Peyer's patch (tissue), 4 donors: Measurements from ENCODE around the gene SCFD2. TPM values are rescaled to one million over a fixed set of nuclear protein-coding genes. Genes with fewer than 3 reads are reported as not detected.

Experiments
- DNase-seq, 3 donors: peaks; one replicate each; pipeline ENCODE4 v3.0.0-alpha.2; 2017 to 2019
- H3K27ac ChIP-seq, 4 donors: fragments of 200-600 bp; sonication (generic); one replicate each; pipeline ENCODE4 v1.5.1; 2016 to 2019
- H3K27me3 ChIP-seq, 2 donors: fragments of 200-600 bp; sonication (generic); one replicate each; pipeline ENCODE4 v1.5.1; 2019
- H3K36me3 ChIP-seq, 3 donors: fragments of 200-600 bp; sonication (generic); one replicate each; pipeline ENCODE4 v1.5.1; 2016 to 2019
- H3K4me1 ChIP-seq, 4 donors: fragments of 200-600 bp; sonication (generic); one replicate each; pipeline ENCODE4 v1.5.1; 2016 to 2019
- H3K4me3 ChIP-seq, 4 donors: fragments of 200-600 bp; sonication (generic); 1 replicate in 3 of 4; 2 replicates in 1 of 4; pipeline ENCODE4 v1.5.1; 2016 to 2019; ENCODE audit warnings: mild to moderate bottlenecking in 1 of 4
- H3K9me3 ChIP-seq, 4 donors: fragments of 200-600 bp; sonication (generic); one replicate each; pipeline ENCODE4 v1.5.1; 2016 to 2019; ENCODE audit warnings: mild to moderate bottlenecking in 1 of 4
- POLR2A ChIP-seq, 2 donors: fragments of 450-650 bp; IDR thresholded peaks; one replicate each; pipeline ENCODE4 v1.5.1; 2017; ENCODE audit warnings: antibody characterized with exemption in 2 of 2, mild to moderate bottlenecking in 2 of 2, moderate library complexity in 2 of 2
- total RNA-seq, 4 donors: library from RNA; depleted of rRNA; stranded (reverse); fragments of >200 nt; gene quantifications; one replicate each; pipeline ENCODE4 v1.1.0, GENCODE V29; 2016
- TF ChIP-seq, protein P1 (sequence below), 6 experiments: fragments of 450-650 bp in 4 of 6; fragments of 200-600 bp in 2 of 6; sonication (generic) in 1 of 6; IDR thresholded peaks; one replicate each; pipeline ENCODE4 v1.5.1; 2017 to 2019; ENCODE audit warnings: antibody characterized with exemption in 6 of 6, mild to moderate bottlenecking in 3 of 6, moderate library complexity in 1 of 6

SCFD2 gene
- total RNA-seq, 4 donors from 2014 or later, result 17.3 to 165 (median 30.1) TPM

DNA sequence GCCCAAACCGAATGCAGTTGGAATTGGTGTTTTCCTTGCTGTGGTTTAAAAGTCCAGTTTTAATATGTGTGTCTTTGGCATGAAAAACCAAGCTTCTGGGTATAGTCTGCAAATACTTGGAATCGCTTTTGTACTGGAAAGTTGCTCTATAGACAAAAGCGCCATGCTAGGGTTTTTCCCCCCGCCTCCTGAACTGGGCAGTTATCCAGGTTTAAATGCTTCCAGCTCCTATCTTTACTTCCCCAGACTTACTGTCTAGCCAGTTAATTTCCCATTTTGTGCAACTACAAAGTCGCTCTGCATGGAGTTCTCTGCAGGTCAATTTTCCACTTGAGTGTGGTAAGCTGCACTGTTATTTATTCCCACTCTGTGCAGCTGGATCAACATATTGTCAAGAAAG, 501.1 kb downstream of the SCFD2 start:
- H3K27ac ChIP-seq, result no peak overlapping the region
- DNase-seq, result no peak
- H3K4me3 ChIP-seq, result no peak overlapping the region
- no peaks in the 10 kb centered on the region for H3K36me3 ChIP-seq
- no peaks in the 10 kb centered on the region for H3K27me3 ChIP-seq
- peaks cover 0 to 16% (median 4%) of the 10 kb centered on the region in 4 donors for H3K4me1 ChIP-seq
- no peak for TF ChIP-seq POLR2A (IDR thresholded peaks at IDR 0.05)
- TF ChIP-seq, protein P1, sequence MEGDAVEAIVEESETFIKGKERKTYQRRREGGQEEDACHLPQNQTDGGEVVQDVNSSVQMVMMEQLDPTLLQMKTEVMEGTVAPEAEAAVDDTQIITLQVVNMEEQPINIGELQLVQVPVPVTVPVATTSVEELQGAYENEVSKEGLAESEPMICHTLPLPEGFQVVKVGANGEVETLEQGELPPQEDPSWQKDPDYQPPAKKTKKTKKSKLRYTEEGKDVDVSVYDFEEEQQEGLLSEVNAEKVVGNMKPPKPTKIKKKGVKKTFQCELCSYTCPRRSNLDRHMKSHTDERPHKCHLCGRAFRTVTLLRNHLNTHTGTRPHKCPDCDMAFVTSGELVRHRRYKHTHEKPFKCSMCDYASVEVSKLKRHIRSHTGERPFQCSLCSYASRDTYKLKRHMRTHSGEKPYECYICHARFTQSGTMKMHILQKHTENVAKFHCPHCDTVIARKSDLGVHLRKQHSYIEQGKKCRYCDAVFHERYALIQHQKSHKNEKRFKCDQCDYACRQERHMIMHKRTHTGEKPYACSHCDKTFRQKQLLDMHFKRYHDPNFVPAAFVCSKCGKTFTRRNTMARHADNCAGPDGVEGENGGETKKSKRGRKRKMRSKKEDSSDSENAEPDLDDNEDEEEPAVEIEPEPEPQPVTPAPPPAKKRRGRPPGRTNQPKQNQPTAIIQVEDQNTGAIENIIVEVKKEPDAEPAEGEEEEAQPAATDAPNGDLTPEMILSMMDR (IDR thresholded peaks at IDR 0.05), result no peak
- H3K9me3 ChIP-seq, result no peaks in the 10 kb centered on the region

- Histone ChIP-seq H3K4me1 (peaks cover 0 to 13% (median 4%) of the 10 kb centered on the region in 4 donors), H3K4me3 (no peak overlapping the region), H3K9me3 (no peaks in the 10 kb centered on the region), H3K27me3 (no peaks in the 10 kb centered on the region), H3K27ac (no peak overlapping the region), H3K36me3 (no peaks in the 10 kb centered on the region)
- no peak for DNase-seq
- TF ChIP-seq POLR2A (IDR thresholded peaks at IDR 0.05), result no peak
- TF ChIP-seq, protein P1 (IDR thresholded peaks at IDR 0.05), result no peak
These were observed 502.5 kb downstream of the SCFD2 start for GRCh38 chr4:52863324-52863723.

DNA sequence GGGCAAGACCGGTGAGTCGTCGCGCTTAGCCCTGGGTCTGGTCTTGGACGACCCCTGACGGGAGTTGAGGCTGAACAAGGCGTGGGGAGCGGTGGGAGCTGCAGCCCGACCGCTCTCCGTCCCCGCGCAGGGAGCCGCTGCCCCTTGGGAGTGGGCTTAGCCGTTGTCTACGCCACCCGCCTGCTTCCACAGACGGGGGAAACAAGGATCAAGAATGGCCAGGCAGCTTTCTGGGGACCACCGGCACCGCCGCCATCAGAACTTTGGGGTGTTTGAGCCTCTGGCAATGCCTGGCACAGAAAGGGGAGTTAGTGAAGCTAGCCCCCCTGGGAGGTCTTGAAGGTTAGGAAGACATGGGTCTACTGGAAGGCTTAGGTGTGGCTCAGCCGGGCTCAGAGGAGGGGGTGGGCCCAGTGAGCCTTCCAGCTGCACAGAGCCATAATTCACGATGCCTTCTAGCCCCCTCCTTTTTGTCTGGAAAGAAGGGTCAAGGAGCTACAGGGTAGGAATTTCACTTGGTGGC, 503.2 kb downstream of the SCFD2 start:
- Histone ChIP-seq H3K36me3 (no peaks in the 10 kb centered on the region), H3K9me3 (no peaks in the 10 kb centered on the region), H3K4me3 (peak overlapping the region; percentile 44 to 73 (median 67)), H3K4me1 (peaks cover 0 to 13% (median 4%) of the 10 kb centered on the region in 4 donors), H3K27ac (peak overlapping the region in 1 of 4 donors; percentile 63), H3K27me3 (no peaks in the 10 kb centered on the region)
- TF ChIP-seq POLR2A (IDR thresholded peaks at IDR 0.05), result no peak
- TF ChIP-seq, protein P1 (IDR thresholded peaks at IDR 0.05), result no peak
- DNase-seq, result no peak

GRCh38 chr4:52861879-52862616, 503.8 kb downstream of the SCFD2 start, which contains the start of gene RASL11B:
RASL11B (plus strand) TSS chr4:52862317; CDS start chr4:52862508, 191 bp downstream.
- Histone ChIP-seq H3K4me1 (peaks cover 0 to 13% (median 4%) of the 10 kb centered on the region in 4 donors), H3K27ac (peak within 1 kb of the TSS in 3 of 4 donors; percentile 25 to 63 (median 46)), H3K4me3 (peak within 1 kb of the TSS; percentile 44 to 73 (median 67)), H3K36me3 (no peaks in the 10 kb centered on the region), H3K27me3 (no peaks in the 10 kb centered on the region), H3K9me3 (no peaks in the 10 kb centered on the region)
- peak; percentile 80 to 90 (median 89) for DNase-seq
- peak in 1 of 2 donors; percentile 39 for TF ChIP-seq POLR2A (IDR thresholded peaks at IDR 0.05)
- TF ChIP-seq, protein P1 (IDR thresholded peaks at IDR 0.05), result peak in 4 of 6 experiments; percentile 33 to 54 (median 50)

GRCh38 chr4:52861171-52861823, 504.6 kb downstream of the SCFD2 start:
- H3K36me3 ChIP-seq, result no peaks in the 10 kb centered on the region
- peaks cover 0 to 13% (median 4%) of the 10 kb centered on the region in 4 donors for H3K4me1 ChIP-seq
- DNase-seq, result no peak
- H3K4me3 ChIP-seq, result peak overlapping the region; percentile 44 to 73 (median 67)
- H3K9me3 ChIP-seq, result no peaks in the 10 kb centered on the region
- H3K27ac ChIP-seq, result peak overlapping the region in 2 of 4 donors; percentile 46 to 63
- TF ChIP-seq, protein P1 (IDR thresholded peaks at IDR 0.05), result no peak
- no peak for TF ChIP-seq POLR2A (IDR thresholded peaks at IDR 0.05)
- no peaks in the 10 kb centered on the region for H3K27me3 ChIP-seq
